Panc1 (cell line): ENCODE measurements around the gene NFATC2. TPM values are rescaled to one million over a fixed set of nuclear protein-coding genes. Genes with fewer than 3 reads are reported as not detected.

ENCODE experiments used
- ATAC-seq: fragments of 200-7000 bp; cut with Tn5 transposase; 2 replicates; pipeline ENCODE4 v1.9.1; 2020; ENCODE audit warnings: mild to moderate bottlenecking, moderate library complexity
- BruUV-seq: library from RNA; stranded (reverse); fragments of 400-500 nt; replicated peaks from 2 replicates; lab custom pipeline; 2021; lab: Mats Ljungman, UMichigan
- CTCF ChIA-PET: fragments of 300-600 bp; sonication (Branson Sonifier 250); formaldehyde crosslinking; loops from one replicate; lab custom pipeline; 2022; ENCODE audit warnings: antibody characterized with exemption; lab: Charles Lee
- POLR2A ChIA-PET: fragments of 300-600 bp; sonication (Branson Sonifier 250); formaldehyde crosslinking; loops from one replicate; lab custom pipeline; 2022; ENCODE audit warnings: antibody characterized with exemption; lab: Charles Lee
- DNase-seq: peaks from one replicate; pipeline ENCODE4 v3.0.0-alpha.2; 2010; ENCODE audit warnings: low read depth, low spot score
- H3K27ac ChIP-seq: 2 replicates; pipeline ENCODE4 v1.5.1; 2011; ENCODE audit warnings: mild to moderate bottlenecking, low read length, inconsistent platforms
- H3K27me3 ChIP-seq: fragments of 200-500 bp; sonication (Bioruptor generic); 2 replicates; pipeline ENCODE4 v1.6.0; 2014; ENCODE audit warnings: low read length, inconsistent platforms; ENCODE audit not compliant: control insufficient read depth, insufficient read depth
- H3K36me3 ChIP-seq: fragments of 200-500 bp; sonication (Bioruptor generic); 2 replicates; pipeline ENCODE4 v1.5.1; 2014; ENCODE audit warnings: inconsistent platforms, mild to moderate bottlenecking, low read length, moderate library complexity; ENCODE audit not compliant: control insufficient read depth, insufficient read depth
- H3K4me1 ChIP-seq: 2 replicates; pipeline ENCODE4 v1.5.1; 2011; ENCODE audit warnings: inconsistent platforms, mild to moderate bottlenecking, low read length, moderate library complexity; ENCODE audit not compliant: control insufficient read depth, insufficient read depth
- H3K4me3 ChIP-seq, 2 experiments: 2 replicates each; pipeline ENCODE4 v1.5.1; 2011 to 2012; ENCODE audit warnings: low read depth in 2 of 2, low read length in 2 of 2, mild to moderate bottlenecking in 2 of 2, inconsistent platforms in 1 of 2, moderate library complexity in 1 of 2
- H3K9me3 ChIP-seq: fragments of 200-500 bp; sonication (Bioruptor generic); 2 replicates; pipeline ENCODE4 v1.5.1; 2014; ENCODE audit warnings: low read depth, mild to moderate bottlenecking, inconsistent platforms, low read length, moderate library complexity; ENCODE audit not compliant: control insufficient read depth, insufficient read depth
- CTCF ChIP-seq: fragments of 450-650 bp; IDR thresholded peaks from 2 replicates; pipeline ENCODE4 v1.5.1; 2017; ENCODE audit warnings: mild to moderate bottlenecking
- POLR2AphosphoS5 ChIP-seq: IDR thresholded peaks from 2 replicates; pipeline ENCODE4 v1.6.1; 2012; ENCODE audit warnings: mild to moderate bottlenecking, low read depth, low read length, moderate library complexity
- REST ChIP-seq, 2 experiments: IDR thresholded peaks; 2 replicates each; pipeline ENCODE4 v1.6.1; 2011 to 2012; ENCODE audit warnings: low read depth in 2 of 2, control low read depth in 1 of 2, low read length in 1 of 2, mild to moderate bottlenecking in 1 of 2, moderate library complexity in 1 of 2; ENCODE audit not compliant: insufficient read depth in 1 of 2
- SIN3A ChIP-seq: IDR thresholded peaks from 2 replicates; pipeline ENCODE4 v1.6.1; 2012; ENCODE audit warnings: low read depth, mild to moderate bottlenecking, low read length, moderate library complexity, borderline replicate concordance; ENCODE audit not compliant: insufficient read depth
- TCF7L2 ChIP-seq: IDR thresholded peaks from 2 replicates; pipeline ENCODE4 v1.6.1; 2011; ENCODE audit warnings: mild to moderate bottlenecking, low read depth, low read length, inconsistent platforms
- in situ Hi-C: cut with HindIII; loops from 2 replicates; pipeline ENCODE4 v1.10.0; 2016; ENCODE audit warnings: low sequenced_read_pairs, low pct_unique_long_range_greater_than_20kb
- intact Hi-C: fragments of 100-400 bp; cut with micrococcal nuclease; formaldehyde crosslinking; loops from one replicate; pipeline ENCODE4 v1.10.0; 2022; ENCODE audit not compliant: unreplicated experiment
- total RNA-seq: library from RNA; stranded (reverse); gene quantifications from one replicate; pipeline ENCODE4 v1.2.1, GENCODE V29; 2021; ENCODE audit not compliant: unreplicated experiment

NFATC2 gene
- total RNA-seq, 1 experiment from 2014 or later, result 10.6 TPM

- POLR2A ChIA-PET, result no interaction called here
Measured at GRCh38 chr20:51514249-51514648, 28.3 kb downstream of the NFATC2 start.

GRCh38 chr20:51513545-51513944 lies 29.0 kb downstream of the NFATC2 start:
- no peaks in the 10 kb centered on the region for H3K36me3 ChIP-seq
- 0 out of 2 replicates have a peak, but pooled peaks have one; percentile 53 for ATAC-seq
- H3K4me3 ChIP-seq, result no peak overlapping the region
- CTCF ChIA-PET, result interaction anchor here (0.5 kb wide), 1 partner anchor 49 kb away, joined by 3 read pairs; no protein-coding TSS in a partner anchor
- H3K27me3 ChIP-seq, result no peaks in the 10 kb centered on the region
- in situ Hi-C loops (no loop called here), intact Hi-C loops (no loop called here)
- no TSS peak for BruUV-seq
- TF ChIP-seq TCF7L2 (no peak), CTCF (no peak), REST (IDR thresholded peaks at IDR 0.05; ENCODE audit: insufficient read depth in 1 of 2, low read depth in 2 of 2, low read length in 1 of 2) (no peak), POLR2AphosphoS5 (no peak), SIN3A (no peak)
- no peak overlapping the region for H3K27ac ChIP-seq
- peaks cover 9% of the 10 kb centered on the region; the same call in 1 of the 2 replicates for H3K4me1 ChIP-seq
- POLR2A ChIA-PET, result no interaction called here
- DNase-seq, result no peak
- no peaks in the 10 kb centered on the region for H3K9me3 ChIP-seq

More at GRCh38 chr20:51514249-51514648, 28.3 kb downstream of the NFATC2 start:
- Histone ChIP-seq H3K4me1 (peaks cover 9% of the 10 kb centered on the region; the same call in 1 of the 2 replicates), H3K9me3 (no peaks in the 10 kb centered on the region), H3K4me3 (no peak overlapping the region), H3K27me3 (no peaks in the 10 kb centered on the region), H3K27ac (no peak overlapping the region), H3K36me3 (no peaks in the 10 kb centered on the region)
- CTCF ChIA-PET, result interaction anchor here (0.5 kb wide), 1 partner anchor 48 kb away, joined by 3 read pairs; no protein-coding TSS in a partner anchor
- TF ChIP-seq POLR2AphosphoS5, result no peak
- TF ChIP-seq REST (IDR thresholded peaks at IDR 0.05; ENCODE audit: insufficient read depth in 1 of 2, low read depth in 2 of 2, low read length in 1 of 2), result no peak
- TF ChIP-seq SIN3A, result no peak
- no peak for TF ChIP-seq CTCF
- TF ChIP-seq TCF7L2, result no peak
- in situ Hi-C loops, result no loop called here
- no TSS peak for BruUV-seq
- no peak for DNase-seq
- no peak for ATAC-seq
- intact Hi-C loops, result no loop called here
